HG03060 (cell line): ENCODE data around the gene AP4S1.
"Not testable (repeated sequence)": the region's sequence is repeated elsewhere in the genome, so short reads cannot be mapped to it uniquely, and the experiment has no call there.

ENCODE experiments used
- ATAC-seq: cut with Tn5 transposase; IDR thresholded peaks from one replicate; pipeline ENCODE4 v1.9.1; 2021; ENCODE audit warnings: low read depth, moderate number of reproducible peaks; ENCODE audit not compliant: unreplicated experiment

The AP4S1 gene

DNA sequence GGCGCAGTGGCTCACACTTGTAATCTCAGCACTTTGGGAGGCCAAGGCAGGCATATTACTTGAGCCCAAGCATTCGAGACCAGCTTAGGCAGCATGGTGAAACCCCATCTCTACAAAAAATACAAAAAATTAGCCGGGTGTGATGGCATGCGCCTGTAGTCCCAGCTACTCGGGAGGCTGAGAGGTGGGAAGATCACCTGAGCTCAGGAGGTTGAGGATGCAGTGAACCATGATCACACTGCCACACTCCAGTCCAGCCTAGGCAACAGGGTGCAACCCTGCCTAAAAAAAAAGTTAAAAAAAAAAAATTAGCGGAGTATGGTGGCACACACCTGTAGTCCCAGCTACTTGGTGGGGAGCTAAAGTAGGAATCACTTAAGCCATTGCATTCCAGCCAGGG lies 21.4 kb upstream of the AP4S1 start:
- ATAC-seq = not testable (repeated sequence)

DNA sequence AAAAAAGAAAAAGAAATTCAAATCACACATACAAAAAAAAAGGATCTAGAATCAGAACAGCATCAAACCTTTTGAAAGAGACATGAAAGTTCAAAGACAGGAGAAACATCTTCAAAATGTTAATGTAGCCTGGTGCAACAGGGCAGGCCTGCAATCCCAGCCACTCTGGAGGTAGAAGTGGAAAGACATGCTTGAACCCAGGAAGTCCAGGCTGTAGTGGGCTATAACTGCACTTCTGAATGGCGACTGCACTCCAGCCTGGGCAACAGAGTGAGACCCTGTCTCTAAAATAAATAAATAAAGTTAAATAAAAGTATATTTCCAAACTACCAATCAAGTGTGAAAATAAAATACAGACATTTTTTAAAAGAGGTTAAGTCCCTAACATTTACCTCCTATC lies 18.7 kb upstream of the AP4S1 start:
- no peak for ATAC-seq

DNA sequence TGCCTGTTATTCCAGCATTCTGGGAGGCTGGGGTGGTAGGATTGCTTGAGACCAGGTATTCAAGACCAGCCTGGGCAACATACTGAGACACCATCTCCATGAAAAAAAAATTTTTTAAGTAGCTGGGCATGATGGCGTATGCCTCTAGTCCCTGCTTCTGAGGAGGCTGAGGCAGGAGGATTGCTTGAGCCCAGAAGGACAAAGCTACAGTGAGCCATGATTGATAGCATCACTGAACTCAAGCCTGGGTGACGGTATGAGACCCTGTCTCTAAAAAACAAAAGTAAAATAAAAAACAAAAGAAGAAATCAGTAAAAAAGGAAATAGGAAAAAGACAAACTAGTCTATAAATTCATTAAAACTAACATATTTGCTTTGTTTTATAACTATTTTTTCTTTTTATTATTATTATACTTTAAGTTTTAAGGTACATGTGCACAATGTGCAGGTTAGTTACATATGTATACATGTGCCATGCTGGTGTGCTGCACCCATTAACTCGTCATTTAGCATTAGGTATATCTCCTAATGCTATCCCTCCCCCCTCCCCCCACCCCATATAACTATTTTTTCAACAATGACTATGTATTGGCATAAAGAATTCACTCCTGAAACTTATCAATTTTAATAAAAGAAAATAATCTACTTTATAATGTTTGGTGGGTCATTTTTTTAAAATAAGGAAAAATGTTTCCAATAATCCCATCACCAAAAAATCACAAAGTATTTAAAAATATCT lies 15.4 kb upstream of the AP4S1 start:
- ATAC-seq = no peak

DNA sequence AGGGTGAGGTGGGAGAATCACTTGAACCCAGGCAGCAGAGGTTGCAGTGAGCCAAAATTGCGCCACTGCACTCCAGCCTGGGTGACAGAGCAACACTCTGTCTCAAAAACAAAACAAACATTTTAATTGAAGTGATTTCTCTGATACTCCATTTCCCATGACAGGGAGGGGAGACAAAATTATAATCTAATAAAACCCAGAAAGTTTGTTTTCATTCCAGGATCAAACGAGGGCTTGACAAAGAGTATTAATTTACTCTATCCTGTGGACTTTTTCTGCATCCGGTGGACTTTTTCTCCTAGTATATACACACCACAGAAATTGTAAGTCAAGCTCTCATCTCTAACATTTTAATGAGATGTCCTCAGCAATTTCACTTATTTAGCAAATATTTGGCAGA lies 14.5 kb upstream of the AP4S1 start:
- ATAC-seq = no peak

DNA sequence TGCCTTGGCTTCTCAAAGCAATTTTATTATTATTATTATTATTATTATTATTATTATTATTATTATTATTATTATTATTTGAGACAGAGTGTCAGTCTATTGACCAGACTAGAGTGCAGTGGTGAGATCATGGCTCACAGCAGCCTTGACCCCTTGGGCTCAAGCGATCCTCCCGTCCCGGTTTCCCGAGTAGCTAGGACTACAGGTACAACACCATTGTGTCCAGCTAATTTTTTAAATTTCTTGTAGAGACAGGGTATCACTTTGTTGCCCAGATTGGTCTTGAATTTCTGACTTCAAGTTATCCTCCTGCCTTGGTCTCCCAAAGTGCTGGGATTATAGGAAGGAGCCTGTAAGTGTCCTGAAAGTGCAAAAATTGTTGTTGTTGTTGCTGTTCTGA lies 11.6 kb upstream of the AP4S1 start:
- no peak for ATAC-seq

DNA sequence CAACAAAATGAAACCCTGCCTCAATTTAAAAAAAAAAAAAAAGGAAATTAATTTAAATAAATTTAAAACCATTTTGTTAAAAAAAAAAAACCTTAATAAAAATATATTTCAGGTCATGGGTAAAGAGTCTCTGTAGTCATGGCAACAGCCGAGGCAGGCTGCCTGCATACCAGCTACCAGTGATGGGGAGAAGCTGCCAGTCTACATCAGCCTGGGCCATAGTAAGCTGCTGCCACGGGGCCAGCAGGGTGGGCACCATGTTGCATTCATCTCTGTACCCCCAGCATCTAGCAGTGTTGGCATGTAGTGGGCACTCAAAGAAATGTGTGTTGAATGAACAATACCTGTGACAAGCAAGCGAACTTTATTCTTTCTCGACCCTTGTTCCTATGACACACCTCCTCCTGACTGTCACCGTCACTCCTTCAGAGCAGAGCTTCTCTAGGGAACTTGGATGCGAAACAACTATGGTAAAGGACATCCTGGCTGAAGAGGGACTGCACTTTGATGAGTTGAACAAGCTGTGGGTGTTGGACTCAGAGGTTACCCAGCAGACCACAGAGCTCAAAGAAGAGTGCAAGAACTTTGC lies 7.3 kb upstream of the AP4S1 start:
- ATAC-seq = no peak

DNA sequence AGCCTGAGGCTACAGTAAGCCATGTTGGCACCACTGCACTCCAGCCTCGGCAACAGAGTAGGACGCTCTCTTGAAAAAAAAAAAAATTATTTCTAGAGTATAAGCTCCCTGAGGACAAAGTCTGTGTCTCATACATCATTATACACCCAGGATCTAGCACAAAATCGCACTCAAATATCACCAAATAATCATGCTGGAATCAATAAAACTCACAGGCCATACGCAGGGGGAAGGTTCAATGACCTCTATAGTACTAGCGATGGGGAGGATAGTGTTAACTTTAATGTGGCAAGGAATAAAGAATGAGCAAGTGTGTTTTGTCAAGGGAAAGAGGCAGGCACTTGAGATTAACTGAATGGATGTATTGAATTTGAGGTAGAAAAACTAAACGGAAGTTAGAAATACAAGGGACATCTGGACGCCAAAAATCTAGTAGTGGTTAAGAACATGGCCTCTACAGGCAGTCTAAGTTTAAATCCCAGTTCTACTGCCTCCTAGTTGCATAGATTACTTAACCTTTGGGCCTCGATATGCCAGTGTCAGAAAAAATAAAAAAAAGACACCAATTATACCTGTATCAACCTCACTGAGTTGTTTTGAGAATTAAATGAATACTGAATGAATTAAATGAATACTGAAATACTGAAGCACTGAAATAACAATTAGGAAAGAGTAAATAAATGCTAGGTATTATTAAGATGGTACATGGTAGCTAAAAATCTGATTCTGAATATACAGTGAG lies 4.4 kb upstream of the AP4S1 start:
- no peak for ATAC-seq

DNA sequence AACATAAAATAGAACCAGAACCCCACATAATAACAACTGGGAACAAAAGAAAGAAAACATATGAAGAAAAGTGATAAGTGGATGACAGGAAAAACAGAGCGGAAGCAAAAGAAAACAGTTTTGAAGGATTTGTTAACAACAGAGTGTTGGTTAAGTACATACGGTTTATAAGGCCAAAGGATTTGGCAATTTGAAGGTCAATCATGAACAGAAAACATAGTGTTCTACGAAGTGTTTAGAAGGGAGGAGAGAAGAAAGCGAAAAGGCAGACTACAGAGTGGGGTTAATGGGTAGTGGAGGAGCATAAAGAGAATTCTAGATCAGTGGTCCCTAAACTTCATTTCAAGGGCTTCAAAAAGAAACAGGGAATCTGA lies 3.9 kb upstream of the AP4S1 start:
- ATAC-seq = no peak

DNA sequence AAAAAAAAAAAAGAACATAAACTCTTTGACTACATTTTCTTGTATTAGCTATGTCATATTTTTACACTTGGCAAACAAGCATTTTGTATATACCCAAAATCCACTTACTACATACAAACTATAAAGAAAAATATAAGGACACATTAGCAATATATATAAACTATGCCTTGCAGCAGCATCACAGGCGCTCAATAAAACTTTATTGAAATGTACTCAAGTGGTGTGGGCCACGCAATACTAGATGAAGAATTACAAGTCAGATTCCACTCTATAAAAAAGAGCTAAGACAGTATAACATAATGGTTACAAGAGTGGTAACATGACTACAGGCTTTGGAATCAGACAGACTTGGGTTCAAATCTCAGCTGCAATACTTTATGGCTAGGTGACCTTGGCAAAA lies 3.1 kb upstream of the AP4S1 start:
- ATAC-seq = no peak

DNA sequence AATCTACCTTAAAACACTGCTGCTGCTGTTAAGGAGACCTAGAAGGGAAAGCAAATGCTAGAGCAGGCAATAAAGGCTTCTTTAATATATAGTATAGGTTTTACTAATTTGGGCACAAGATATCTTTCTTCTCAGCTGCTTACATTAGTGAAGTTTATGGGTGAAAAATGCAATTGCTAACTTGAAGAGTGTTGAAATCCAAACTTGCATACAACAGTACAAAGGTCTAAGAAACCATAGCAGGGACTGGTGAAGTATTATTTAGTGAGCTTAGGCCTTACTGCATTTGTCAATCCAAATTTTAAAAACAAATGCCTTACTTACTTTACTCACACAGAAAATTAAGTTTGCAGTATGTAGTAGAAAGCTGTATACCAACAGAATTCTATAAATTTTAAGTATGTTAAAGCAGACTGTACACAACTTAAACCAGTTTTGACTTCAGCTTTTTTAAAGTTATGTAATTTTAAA lies 1.4 kb upstream of the AP4S1 start:
- ATAC-seq = no peak

DNA sequence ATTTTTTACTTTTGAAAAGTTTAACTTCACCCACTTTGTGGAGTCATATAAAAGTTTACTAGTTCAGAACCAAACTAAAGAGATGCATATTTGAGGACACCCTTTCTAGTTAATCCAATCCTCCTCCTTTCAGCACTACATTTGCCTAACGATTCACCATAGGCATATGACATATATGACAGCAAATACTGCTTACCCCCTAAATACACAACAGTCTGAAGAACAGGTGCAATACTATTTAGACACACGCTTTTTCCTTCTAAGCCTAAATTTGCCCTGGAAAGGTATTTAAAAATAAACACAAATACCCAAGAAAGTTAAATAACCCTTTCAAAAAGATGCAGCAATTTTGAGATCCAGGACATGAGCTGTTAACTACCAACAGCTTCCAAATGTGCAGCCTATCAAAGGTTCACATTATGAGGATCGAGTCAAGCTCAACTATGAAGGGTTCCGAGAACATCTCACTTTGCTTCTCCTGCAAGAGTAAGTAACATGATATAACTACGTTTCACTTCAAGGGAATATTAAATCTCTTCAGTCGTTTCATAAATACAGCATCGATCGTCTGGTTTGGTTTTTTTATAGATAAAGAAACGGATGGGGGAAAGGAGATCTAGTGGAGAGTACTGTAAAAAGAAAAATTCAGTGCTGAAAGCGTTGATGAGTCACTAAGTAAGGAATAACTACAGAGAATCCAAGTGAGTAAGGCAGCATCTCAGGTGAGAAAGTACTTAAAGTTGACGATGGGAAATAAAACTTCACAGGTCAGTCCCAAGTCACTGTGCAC lies 677 bp upstream of the AP4S1 start:
- ATAC-seq = no peak

DNA sequence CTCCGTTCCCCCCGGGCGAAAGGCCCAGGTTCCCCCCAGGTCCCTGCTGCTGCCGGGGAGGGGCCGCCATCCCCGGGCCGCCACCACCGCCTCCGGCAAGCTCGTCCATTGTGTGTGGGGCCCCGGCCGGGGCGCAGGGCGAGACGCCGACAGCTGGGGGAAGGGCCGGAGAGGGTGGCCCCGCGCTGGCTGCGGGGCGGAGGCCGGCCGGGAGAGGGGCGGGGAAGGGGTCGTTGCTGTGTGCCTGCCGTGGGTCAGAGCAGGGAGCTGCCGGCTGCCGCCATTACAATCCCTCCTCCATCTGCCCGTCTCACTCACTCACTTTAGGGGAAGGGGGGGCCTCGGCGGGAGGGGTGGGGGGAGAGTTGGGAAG lies 614 bp downstream of the AP4S1 start, which contains the start of gene STRN3:
TSS of gene STRN3 (minus strand) at position 303 of the 373 bp plus-strand sequence. CDS start at position 109, 194 bp downstream.
- ATAC-seq = no peak

DNA sequence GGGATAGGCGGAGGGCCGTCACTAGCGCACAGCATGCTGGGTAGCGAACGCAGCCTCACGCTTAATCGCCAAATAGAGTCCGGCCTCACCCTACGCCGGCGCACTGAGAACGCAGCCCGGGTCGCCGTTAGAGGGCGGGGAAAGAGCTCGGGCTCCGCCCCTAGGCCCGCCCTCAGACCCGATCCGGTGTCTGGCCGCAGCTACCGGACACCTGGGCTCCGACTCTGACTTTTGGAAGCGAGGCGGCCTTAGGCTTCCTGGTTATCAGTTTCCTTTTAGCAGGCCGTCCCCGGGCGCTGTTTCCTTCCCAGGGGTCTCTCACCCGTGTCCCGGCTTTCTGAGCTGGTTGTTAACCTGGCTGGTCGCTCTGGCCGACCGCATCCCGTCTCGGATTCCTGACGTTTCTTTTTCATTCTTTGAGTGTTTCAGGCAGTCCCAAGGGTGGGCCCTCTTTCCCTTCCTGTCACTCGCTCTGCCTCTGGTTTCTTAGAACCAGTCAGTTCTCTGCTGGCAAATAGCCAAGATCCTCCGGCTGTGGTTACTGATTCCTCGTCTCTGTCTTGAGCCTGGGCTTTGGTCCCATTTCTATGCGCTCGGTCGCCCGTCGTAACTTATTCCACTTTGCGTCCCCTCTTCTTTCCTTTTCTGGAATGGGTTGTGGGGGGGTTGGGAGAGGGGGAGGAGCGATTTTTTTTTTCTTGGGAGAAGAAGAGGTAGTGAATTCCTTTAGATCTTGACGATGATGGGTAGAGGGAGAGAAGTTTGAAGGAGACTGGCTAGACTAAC lies 1.2 kb downstream of the AP4S1 start:
- peak; percentile 90 for ATAC-seq

DNA sequence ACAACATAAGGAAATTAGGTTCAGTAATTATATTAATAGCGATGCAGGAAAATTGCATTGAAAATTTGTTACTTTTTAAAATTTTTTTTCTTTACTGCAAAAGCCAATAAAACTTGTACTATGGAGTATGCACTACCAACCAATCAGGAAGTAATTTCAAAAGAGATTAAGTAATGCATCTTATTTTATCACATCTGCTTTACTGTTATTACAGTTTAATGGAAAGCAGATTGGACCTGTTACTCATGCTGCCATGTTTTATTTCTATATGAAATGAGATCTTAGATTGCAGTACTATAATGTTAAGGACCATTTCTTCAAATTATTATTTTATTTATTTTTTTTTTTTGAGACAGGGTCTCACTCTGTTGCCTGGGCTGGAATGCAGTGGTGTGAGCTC lies 2.4 kb downstream of the AP4S1 start:
- ATAC-seq = no peak

DNA sequence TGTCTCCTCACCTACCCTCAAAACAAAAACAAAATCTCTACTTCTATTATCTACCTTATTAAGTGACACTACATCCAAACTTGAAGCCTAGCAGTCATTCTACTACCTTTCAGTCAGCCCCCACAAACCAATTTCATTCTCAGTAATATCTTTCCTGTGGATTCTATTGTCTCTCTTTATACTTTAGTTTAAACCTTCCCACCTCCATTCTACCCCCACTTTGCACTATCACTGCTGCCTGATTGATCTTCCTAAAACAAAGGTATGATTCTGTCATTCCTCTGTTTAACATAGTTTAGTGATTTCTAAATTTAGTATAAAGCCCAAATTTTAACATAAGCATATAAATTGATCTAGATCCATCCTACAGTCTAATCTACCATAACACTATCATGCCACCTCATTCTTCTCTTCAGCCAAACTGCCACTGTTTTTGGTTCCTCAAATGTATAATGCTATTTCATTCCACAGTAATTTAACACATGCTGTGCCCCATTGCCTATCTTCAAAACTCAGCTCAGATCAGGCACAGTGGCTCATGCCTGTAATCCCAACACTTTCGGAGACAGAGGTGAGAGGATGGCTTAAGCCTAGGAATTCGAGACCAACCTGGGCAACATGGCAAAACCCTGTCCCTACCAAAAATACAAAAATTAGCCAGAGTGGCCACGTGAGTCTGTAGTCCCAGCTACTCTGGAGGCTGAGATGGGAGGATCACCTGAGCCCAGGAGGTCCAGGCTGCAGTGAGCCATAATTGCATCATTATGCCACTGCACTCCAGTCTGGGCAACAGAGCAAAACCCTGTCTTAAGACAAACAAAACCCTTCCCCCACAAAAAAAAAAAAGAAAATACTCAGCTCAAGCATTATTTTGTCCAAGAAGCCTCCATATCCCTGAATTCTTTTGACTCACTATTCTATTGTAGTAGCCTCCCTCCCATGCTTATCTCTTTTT lies 3.8 kb downstream of the AP4S1 start:
- ATAC-seq = no peak

DNA sequence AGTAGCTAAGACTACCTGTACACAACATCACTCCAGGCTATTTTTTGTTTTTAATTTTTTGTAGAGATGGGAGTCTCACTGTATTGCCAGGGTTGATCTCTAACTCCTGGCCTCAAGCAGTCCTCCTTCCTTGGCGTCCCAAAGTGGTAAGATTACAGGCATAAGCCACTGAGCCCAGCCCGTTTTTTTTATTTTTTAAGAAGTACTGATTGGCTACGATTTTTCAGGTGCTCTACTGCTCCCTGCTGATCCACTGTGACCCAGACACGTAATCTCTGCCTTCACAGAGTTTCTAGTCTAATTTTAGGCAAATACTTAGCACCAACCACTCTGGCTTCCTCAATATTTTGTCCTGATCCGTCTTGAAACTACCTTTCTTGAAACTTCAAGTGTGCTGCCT lies 5.0 kb downstream of the AP4S1 start:
- no peak for ATAC-seq

DNA sequence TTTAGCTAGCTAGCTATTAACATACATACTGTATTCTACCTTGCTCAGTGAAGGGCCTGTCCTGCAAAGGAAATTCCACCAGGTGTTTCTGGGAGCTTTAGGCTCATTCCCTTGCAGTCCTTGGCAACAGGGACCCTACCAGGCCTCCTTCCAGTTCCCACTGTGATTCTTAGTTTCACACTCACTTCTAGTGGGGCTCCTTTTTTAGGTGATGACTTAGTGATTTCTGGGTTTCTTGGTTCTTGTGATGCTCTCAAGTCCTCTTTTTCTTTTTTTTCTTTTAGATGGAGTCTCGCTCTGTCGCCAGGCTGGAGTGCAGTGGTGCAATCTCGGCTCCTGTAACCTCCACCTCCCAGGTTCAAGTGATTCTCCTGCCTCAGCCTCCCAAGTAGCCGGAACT lies 11.1 kb downstream of the AP4S1 start:
- ATAC-seq = no peak

DNA sequence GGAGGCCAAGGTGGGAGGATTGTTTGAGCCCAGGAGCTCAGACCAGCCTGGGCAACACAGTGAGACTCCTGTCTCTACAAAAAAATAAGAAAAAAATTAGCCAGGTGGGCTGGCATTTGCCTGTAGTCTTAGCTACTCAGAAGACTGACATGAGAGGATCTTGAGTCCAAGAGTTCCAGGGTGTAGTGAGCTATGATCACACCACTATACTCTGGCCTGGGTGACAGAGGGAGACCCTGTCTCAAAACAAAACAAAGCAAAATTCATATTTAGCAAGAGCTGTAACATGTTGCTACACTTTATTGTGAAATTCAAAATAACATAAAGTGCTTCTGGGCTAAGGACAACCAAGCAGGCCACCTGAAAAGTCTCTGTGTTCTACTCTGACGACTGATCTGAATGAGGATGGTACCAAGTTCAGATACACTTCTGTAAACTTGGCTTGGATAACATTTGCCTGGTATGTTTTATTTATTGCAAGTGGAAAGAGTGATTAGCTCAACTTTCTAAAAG lies 12.3 kb downstream of the AP4S1 start:
- ATAC-seq = no peak
